ENCODE measurements around the gene SP3.

GRCh38 chr2:173990245-173990644, 25.1 kb upstream of the SP3 start:
- no peak for TF ChIP-seq CBX5 (IDR thresholded peaks at IDR 0.05; ENCODE audit: low read depth, low read length)
- no peak for TF ChIP-seq JUND (IDR thresholded peaks at IDR 0.05; ENCODE audit: low read length)
- no peak for TF ChIP-seq ZNF274 (IDR thresholded peaks at IDR 0.05; ENCODE audit: borderline replicate concordance, extremely low read depth, low read length)
- TF ChIP-seq TEAD4 (IDR thresholded peaks at IDR 0.05; ENCODE audit: low read depth, low read length) = no peak
- TF ChIP-seq BRCA1 (IDR thresholded peaks at IDR 0.05; ENCODE audit: low read depth, low read length) = no peak
- no peak for TF ChIP-seq EP300 (IDR thresholded peaks at IDR 0.05; ENCODE audit: borderline replicate concordance in 1 of 2, low read depth in 2 of 2, low read length in 2 of 2)
- TF ChIP-seq, protein P1, sequence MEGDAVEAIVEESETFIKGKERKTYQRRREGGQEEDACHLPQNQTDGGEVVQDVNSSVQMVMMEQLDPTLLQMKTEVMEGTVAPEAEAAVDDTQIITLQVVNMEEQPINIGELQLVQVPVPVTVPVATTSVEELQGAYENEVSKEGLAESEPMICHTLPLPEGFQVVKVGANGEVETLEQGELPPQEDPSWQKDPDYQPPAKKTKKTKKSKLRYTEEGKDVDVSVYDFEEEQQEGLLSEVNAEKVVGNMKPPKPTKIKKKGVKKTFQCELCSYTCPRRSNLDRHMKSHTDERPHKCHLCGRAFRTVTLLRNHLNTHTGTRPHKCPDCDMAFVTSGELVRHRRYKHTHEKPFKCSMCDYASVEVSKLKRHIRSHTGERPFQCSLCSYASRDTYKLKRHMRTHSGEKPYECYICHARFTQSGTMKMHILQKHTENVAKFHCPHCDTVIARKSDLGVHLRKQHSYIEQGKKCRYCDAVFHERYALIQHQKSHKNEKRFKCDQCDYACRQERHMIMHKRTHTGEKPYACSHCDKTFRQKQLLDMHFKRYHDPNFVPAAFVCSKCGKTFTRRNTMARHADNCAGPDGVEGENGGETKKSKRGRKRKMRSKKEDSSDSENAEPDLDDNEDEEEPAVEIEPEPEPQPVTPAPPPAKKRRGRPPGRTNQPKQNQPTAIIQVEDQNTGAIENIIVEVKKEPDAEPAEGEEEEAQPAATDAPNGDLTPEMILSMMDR (IDR thresholded peaks at IDR 0.05; ENCODE audit: control extremely low read depth in 1 of 3, insufficient read depth in 1 of 3, low read depth in 1 of 3, low read length in 3 of 3) = no peak
- no peak for TF ChIP-seq TBP (IDR thresholded peaks at IDR 0.05; ENCODE audit: low read depth, low read length)
- TF ChIP-seq SAP30 (IDR thresholded peaks at IDR 0.05; ENCODE audit: insufficient read depth, insufficient replicate concordance, low read length) = no peak
- TF ChIP-seq GABPA (IDR thresholded peaks at IDR 0.05; ENCODE audit: borderline replicate concordance, insufficient read depth, low read length) = no peak
- TF ChIP-seq TCF12 (IDR thresholded peaks at IDR 0.05; ENCODE audit: low read depth, low read length) = no peak
- no peak for TF ChIP-seq POLR2AphosphoS5 (IDR thresholded peaks at IDR 0.05; ENCODE audit: low read depth, low read length)

All from H1 (cell line).